ENCODE measurements around the gene PCSK2. TPM values are rescaled to one million over a fixed set of nuclear protein-coding genes. Genes with fewer than 3 reads are reported as not detected.

PCSK2 gene
- total RNA-seq, 1 donor from 2014 or later = 2.2 TPM

DNA sequence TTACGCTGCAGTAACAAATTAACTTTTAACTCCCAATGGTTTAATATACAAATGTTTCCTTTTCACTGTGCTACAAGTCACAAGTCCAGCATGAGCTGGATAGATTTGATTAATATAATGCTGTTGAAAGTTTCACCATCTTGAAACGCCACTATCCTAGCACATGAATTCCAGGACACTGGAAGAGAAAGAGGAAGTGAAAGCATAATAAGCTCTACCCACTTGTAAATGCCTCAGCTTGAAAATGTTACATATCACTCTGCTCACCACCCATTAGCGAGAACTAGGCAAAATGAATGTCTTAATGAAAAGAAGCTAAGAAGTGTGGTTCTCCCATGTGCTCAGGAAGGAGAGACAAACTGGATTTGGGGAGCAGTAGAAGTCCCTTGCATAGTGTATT is 46.9 kb downstream of the PCSK2 start:
- no peak for DNase-seq

DNA sequence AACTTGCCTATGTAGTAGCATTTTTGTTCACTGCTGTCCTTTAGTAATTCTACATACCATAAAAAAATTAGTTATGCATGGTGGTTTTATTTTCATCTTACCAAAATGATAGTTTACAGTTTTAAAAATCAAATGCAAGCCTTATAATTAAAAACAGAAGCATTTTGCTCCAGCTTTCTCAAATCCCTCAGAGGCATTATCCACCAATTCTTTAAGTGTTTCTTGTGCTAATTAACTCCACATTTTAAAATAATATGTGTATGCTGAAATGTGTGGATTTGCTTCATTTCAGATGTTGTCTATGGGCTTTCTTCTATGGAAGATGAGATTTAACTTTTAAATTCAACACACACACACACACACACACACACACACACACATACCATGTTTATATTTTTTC is 49.3 kb downstream of the PCSK2 start:
- DNase-seq = peak; percentile 39

DNA sequence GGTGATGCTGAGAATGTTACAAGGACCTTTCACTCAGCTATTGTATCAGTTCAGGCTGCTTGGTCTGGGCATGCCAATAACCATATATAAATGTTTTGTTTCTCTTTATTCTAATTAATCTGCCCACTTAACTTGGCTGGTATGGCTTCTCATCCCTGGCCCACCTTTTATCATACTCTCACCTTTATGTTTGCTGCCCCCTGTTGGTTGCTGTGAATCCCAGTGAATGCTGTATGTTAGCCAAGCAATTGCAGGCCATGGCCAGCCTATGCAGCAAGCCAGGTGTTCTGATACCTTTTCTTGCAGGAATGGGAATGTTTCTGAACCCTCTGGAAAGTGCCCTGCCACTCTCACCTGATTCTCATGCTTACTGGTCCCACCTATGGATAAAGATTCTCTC is 54.6 kb downstream of the PCSK2 start:
- no peak for DNase-seq

DNA sequence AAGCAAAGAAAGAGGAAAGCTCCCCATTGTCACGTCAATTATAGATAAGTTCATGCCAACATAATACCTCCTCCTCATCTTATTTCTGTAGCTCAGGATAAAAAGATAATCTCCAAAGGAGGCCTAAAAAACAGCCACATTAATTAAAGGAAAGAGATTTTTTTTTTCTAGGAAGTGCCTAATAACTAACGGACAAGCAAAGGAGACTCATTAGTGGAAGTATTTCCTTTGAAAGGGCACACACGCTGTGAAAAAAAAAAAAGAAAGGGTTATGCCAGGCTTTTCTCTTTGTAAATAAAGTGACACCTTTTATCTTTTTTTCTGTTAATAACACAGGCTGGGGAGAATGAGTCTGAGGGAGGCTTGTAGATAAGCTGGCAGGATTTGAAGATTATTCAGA is 55.7 kb downstream of the PCSK2 start:
- DNase-seq = no peak

DNA sequence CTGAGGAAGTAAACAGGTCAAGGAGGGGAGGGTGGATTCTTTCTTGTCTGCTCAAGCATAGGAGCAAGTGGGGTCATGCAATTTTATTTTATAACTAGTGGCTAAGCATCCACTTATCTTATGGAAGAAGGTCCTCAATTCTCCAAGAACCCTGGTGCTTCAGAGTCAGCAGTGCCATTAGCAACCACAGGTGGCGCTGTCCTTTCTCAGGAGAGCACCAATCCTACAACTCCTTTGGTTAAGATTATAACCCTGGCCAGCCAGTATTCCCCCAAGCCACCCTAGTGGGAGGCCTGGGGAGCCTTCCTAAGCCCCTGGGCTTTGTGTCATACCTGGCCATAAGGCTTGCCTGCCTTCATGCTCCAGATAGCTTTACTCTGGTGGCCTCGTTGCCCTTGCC is 60.7 kb downstream of the PCSK2 start:
- no peak for DNase-seq

DNA sequence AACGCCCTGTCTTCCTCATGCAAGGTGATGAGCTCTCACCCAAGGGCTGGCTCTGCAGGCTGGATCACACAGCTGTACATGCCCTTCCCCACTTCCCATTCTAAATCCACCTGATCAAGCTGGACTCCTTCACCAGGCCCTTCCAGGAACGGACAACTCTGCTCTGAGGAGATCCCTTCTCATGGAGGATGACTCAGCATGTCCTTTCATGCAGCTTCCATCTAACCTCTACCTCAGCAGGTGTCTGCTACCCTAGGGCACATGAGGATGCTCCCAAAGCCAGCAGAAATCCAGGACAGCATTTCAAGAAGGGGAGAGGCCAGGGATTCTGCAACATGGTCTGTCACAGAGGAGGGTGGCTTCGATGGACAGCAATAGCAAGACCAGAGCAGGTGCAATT is 61.2 kb downstream of the PCSK2 start:
- no peak for DNase-seq

DNA sequence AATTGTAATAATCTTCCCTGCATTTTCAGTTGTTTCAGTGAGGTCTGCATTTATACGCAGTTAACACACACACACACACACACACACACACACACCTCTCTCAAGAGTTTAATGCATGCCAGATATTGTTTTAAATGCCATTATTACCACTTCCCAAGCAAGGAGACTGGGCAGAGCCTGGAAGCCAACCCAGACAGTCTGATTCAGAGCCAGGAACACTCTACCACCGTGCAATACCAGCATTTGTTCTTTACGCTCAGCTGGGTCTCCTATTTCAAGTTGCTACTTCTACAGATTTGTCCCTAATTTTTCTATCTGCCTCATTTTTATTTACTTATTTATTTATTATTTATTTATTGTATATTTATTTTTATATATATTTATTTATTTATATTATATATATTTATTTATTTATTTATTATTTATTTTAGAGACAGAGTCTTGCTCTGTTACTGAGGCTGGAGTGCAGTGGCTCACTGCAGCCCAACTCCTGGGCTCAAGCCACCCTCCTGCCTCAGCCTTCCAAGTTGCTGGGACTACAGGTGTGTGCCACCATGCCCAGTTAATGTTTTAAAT is 68.4 kb downstream of the PCSK2 start:
- no peak for DNase-seq

DNA sequence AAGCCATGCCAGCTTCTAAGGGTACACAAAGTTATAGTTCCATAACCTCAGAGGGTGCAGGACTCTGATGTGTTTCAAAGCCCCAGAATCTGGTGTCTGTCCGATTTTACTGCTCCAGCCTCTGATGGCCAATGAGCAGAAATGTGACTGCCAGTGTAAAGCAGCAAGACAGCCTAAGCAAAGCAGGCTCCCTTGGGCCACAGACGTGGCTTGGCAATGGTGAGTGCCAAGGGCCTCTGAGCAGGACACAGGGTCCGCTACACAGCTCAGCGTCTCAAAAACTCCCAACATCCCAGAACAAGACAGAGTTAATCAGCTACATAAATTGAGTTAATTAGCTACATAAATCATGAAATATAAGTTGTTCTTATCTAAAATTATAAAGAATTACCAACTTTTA is 69.2 kb downstream of the PCSK2 start:
- no peak for DNase-seq

DNA sequence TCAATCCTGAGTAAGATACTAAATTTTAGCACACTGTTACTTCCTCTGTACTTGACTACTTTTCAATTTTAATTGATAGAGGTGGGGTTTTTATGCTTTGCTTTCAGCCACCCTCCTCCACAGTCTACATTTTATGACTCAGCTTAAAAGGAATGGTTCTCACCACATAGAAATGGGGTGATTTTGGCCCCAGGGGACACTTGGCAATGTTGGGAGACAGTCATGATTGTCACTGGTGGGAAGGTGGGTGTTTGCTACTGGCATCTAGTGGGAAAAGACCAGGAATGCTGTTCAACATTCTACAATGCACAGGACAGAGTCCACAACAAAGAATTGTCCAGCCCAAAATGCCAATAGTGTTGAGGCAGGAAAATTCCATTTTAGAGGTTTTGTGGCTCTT is 71.3 kb downstream of the PCSK2 start:
- DNase-seq = no peak

DNA sequence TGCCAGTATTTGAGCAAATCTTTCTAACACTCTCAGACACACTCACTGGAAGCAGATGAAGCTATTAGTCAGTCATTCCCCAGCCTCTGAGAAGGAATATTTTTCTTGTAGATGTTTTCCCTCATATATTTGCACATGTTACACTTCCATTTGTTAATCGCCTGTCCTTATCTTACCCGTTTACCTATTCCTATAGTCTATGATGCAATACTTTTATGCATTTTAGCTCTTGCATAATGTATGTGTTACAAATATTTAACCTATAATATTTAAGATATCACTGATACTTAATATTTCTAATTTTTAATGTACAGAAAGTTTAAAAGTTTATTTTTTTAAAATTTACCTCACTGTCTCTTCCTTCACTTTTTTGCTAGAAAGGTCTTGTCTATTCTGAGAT is 71.9 kb downstream of the PCSK2 start:
- DNase-seq = no peak

DNA sequence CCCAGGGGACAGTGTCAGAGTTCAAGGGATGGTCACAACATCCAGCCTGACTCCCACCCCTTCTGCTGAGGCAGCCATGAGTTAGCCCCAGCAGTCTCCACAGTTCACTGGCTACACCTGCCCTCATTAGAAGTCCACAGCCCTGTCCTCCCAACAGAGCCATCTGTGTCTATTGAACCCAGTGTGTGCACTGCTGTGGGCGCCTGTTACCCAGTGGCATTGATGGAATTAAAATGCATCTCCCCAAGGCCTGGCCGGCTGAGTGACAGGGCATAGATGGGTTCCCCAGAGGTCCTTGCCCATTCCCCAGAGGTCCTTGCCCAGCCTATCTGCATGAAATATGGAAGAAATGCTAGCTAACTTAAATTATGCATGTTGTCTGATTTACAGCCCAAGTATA is 73.3 kb downstream of the PCSK2 start:
- DNase-seq = no peak

DNA sequence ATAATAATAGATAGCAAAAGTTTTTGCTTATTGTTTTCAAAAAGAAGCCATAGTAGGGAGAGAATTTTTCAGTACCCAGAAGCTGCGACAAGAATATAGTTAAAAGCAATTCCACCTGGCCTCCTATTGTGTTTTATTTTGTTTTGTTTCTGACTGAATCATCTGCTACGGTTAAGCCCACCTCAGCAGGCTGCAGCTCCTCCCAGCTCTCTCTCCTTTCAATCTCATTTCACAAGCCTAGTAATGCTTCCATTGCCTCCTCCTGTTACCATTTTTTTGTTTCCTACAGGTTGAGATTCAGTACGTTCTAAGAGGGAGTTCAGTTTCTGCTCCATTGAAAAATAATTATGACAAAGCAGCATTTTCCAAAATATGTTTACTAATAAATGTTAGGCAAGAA is 77.9 kb downstream of the PCSK2 start:
- no peak for DNase-seq

DNA sequence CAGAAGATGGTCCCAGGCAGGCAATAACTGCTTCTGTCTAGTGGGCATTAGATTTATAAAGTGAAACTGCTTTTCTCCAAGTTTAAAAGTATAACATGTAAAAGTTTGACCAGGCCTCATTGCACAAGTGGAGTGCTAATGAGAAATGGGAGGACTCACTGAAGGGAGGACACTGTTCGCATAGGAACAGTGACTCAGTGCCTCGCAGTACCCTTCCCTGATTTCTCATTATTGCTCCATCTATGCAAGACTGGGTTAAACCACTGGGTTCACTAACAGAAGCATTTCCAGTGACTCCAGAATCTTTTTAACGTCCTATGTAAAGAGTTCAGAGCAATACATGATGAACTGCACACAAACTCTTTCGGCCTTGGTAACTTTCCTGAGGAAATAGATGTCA is 79.6 kb downstream of the PCSK2 start:
- DNase-seq = no peak

DNA sequence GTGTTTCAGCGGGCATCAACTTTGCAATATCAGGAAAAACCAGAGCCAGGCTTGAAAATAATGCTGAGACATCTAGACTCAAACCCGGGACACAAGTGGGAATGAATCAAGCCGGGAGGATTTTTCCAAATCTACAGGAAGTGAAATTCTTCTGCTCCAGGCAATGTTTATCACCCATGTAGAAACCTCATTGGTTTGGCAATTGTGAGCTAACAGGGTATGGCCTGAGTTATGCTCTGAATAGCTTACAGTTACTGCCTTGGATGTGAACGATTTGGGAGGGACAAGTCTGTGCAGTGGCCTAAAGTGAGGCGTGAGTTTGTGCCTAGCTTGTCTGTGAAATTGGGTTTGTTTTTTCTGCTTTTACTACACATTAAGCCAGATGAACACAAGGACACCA is 87.4 kb downstream of the PCSK2 start:
- DNase-seq = no peak

DNA sequence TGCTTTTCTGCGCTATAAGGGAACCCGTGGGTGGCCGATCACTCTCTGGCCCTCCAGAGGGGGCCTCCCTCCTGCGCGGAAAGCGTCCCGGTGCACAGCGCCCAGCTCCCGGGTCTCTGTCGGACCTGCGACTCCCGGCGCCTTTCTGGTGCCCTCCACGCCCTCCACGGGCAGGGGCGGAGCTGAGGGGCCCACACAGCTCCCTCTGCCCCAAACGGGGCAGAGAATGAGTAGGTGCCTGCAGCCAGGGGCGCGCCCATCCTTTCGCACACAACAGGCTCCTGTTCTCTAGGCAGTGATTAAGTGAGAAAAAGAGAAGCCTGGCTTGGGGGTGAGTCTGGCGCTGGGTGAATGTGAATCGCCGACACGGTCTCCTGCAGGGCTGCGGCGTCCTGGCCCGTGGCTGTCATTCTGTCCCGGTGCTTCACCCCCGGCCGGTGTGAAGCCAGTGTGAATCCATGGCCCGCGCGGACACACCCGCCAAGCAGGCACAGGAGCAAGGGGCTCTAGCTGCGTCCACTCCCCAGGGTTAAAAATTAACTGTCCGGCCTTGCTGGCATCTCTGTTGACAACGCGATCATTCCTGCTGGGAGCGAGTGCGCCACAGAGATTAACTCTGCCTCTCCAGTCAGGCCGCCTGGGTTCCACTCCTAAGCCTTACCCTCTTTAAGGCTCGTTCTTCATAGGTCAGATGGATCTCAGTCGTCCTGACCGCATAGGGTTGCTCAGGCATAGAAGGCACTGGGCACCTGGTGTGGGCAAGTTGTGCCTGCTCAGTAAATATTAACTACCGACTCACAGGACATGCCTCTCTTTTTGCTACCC is 88.8 kb downstream of the PCSK2 start:
- no peak for DNase-seq

DNA sequence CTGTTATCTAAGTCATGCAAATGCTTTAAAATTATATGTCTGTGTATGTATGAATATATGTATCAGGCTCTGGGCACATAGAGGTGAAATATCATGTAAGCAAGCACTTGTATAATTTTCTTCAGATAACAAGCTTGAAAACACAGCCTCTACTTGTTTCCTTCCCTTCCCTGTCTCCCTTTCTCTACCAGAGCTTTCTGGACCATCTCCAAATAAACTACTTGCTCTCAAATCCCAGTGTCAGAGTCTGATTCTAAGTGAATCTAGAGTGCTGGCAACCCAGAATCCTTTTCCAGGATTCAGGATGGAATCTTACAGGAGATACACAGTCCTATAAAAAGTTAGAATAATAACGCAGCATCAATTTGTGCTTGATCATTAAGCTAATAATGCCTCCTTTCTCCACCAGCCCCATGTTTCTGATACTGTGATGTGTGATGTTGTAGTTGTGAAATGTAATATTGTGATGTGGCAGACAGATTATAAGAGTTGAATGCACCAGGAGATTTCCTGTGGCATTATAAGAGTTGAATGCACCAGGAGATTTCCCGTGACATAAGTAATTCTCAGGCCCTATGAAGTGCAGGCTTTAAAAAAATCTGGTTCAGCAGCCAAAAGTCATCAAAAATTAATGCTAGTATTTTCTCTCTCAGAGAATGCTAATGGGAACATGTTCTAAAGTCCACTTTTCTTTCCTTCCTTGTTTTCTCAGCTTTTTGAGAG is 89.6 kb downstream of the PCSK2 start:
- DNase-seq = no peak

DNA sequence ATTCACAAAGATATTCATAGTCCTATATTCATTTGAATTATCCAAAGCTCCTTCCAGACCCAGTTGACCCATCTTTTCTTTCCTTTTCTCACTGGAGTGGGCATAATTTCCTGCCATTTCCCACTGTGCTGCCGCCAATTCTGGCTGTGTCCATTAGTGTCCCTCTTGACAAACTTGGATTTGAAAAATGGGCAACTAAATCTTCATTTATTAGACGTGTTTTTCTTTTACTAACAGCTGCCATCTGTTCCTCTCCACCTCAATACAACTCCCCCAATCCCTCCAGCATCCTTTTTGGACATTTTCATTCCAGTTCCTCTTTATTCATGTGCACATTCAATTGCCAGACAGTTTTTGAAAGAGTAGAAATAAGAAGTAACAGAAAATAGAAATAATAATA is 90.5 kb downstream of the PCSK2 start:
- no peak for DNase-seq

DNA sequence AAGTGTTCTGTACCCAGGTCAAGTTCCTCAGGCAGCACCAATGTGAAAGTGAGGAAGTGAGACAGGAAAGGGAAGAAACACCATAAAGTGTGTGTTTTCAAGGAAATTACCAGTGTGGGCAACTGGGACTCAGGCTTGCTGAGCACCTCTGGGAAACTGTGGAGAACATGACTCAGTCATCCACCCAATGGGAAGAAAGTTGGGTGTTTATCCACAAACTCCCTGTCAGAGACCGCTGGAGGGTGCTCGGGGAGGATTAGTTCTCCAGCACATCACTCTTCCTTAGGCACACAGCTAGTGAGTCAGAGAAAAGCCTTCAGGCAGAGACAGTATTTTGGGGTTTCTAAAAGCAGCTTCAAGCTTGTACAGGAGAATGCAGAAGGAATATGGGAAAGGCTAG is 93.6 kb downstream of the PCSK2 start:
- no peak for DNase-seq

DNA sequence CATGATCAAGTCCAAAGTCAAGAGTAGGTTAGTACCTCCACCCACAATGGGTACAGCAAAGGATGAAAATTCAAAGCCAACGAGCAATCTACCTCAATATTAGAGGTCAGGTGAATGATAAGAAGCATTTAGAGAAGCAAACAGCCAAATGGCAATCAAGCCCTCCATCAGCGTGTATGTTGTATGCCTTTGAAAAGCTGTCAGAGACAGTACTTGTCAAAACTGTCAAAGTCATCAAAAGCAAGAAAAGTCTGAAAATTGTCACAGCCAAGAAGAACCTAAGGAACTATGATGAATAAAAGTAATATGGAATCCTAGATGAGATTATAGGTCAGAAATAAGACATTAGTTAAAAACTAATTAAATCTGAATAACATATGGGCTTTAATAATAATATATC is 99.3 kb downstream of the PCSK2 start:
- no peak for DNase-seq

DNA sequence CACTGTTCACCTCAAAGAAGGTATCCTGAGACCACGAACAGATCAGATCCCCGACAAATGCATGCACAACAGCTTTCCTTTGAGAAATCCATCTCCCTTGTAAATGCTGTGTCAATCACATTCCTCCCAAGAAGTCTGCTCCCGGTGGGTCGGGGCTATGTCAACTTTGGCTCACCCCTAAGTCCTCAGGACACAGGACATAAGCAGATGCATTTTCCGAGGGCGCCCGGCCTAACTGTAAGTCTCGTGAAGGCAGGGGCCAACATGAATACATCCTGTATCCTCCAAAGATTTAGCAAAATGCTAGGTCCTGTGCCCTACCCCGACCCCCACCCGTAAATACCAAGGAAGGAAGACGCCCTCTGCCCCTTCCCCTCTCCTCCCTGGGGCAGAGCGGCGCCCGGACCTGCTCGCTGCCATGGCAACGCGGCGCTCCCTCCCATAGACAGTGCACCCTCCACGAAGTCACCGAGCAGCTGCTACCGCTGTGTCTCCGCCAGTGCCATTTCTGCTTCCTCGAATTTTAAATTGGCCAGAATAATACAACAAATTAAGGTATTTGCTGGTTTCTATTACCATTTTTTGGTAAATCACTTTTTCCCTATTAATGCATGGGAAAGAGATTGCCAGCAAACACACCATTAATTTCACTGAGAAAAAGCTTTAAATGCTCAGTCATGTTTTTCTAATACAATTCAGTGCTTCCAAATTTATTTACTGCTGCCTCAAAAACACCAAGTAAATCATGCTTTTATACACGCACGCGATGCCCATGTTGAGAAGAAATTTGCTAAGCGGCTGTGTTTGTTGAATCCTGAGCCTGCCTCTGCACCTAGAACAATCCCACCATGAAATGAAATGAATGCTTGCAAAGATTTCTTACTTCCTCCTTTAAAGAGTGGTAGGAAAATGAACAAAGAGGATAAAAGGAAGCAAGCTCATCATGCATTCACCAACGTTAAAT is 100.6 kb downstream of the PCSK2 start:
- no peak for DNase-seq

DNA sequence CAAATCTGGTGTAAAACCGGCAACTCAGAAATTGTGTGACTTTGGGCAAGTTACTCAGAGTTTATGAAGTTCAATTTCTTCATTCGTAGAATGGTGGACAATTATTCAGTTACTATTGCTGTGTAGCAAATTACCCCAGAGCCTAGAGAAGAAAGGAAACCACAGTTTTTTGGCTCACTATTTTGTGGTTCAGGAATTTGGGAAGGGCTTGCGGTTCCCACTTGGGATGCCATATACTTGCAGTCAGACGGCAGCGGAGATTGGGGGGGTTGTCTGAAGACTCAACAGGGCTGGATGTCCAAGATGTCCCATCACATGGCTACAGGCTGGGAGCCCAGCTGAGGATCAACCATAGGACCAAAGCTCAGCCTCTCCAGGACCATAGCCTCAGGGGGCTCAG is 108.1 kb downstream of the PCSK2 start:
- no peak for DNase-seq

DNA sequence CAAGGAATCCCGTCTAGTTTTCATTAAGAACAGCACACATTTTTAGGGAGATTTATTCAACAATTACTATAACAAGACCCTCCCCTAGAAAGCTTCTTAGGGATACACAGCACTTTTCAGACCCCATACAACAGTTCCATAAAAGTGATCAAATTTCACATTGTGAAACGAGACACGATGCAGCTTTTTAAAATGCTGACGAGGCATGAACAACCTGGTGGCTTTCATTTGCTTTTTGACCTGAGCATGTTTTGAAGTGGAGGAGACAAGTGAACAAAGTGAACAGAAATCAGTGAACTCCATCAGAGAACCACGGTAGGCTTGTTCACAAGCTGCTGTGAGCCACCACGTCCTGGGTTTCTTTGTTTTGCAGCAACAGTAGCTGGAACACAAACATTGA is 112.2 kb downstream of the PCSK2 start:
- DNase-seq = no peak

DNA sequence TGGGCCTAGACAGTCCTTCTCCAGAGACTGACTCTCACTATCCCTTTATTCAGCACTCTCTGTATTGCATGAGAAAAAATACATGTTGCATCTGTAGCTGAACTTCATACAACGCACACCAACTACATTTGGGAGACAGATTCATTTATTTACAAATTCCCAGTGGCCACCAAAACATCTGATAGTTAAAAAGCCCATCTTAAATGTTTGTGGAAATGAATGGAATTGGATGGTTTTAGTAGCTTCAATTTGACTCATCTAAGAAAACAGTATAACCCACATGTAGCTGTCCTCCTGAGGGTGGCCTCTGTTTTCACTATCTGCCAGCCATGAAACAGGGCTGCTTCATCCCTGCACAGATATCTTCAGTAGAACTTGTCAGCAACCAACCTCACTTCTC is 116.3 kb downstream of the PCSK2 start:
- no peak for DNase-seq
